Measurements from ENCODE around the gene TNIK. TPM values are rescaled to one million over a fixed set of nuclear protein-coding genes. Genes with fewer than 3 reads are reported as not detected.

TNIK gene
- polyA plus RNA-seq, 1 of the 3 experiments (the other 2 are of a cell fraction): 19.4 TPM

- no peak overlapping the region for H3K4me3 ChIP-seq (ENCODE audit: low read depth in 2 of 2, low read length in 1 of 2)
- no peaks in the 10 kb centered on the region; a peak in 1 of 4 replicates for H3K4me1 ChIP-seq (ENCODE audit: control insufficient read depth in 1 of 2, insufficient read depth in 2 of 2, low read depth in 1 of 2, low read length in 1 of 2)
- no peak overlapping the region for H2AFZ ChIP-seq (ENCODE audit: low read depth)
- no peaks in the 10 kb centered on the region for H3K27me3 ChIP-seq (ENCODE audit: insufficient read depth)
- H3K79me2 ChIP-seq (ENCODE audit: insufficient read depth): peaks cover 81% of the 10 kb centered on the region
- H3K4me2 ChIP-seq: no peak overlapping the region
- CTCF ChIA-PET: no interaction called here
- WGBS (ENCODE audit: low lambda C conversion rate): 93% methylated on average over 3 of the region's 3 CpGs
- no peak overlapping the region for H3K9ac ChIP-seq
- H4K20me1 ChIP-seq (ENCODE audit: insufficient read depth): 0 out of 2 replicates have a peak, but pooled peaks cover 4% of the 10 kb centered on the region
- no peak for DNase-seq
- H3K27ac ChIP-seq (ENCODE audit: low read depth in 2 of 2, low read length in 1 of 2): no peak overlapping the region
- POLR2A ChIA-PET: no interaction called here
- no peaks in the 10 kb centered on the region for H3K9me3 ChIP-seq
- no peaks in the 10 kb centered on the region for H3K9me2 ChIP-seq
- peaks cover 3% of the 10 kb centered on the region for H3F3A ChIP-seq (replicated peaks; ENCODE audit: insufficient read depth)
- peaks cover 0 to 10% of the 10 kb centered on the region in 2 experiments for H3K36me3 ChIP-seq (replicated peaks in 1 of 2; ENCODE audit: control insufficient read depth in 1 of 2, insufficient read depth in 2 of 2, low read length in 1 of 2)
- TF ChIP-seq JUND (IDR thresholded peaks at IDR 0.05): no peak
- no peak for TF ChIP-seq USF2 (IDR thresholded peaks at IDR 0.05; ENCODE audit: borderline replicate concordance, low read depth, low read length)
- TF ChIP-seq TCF12 (IDR thresholded peaks at IDR 0.05): no peak
- TF ChIP-seq REST (IDR thresholded peaks at IDR 0.05; ENCODE audit: low read depth, low read length): no peak
- no peak for TF ChIP-seq SIN3A (IDR thresholded peaks at IDR 0.05; ENCODE audit: borderline replicate concordance, low read depth, low read length)
- no peak for TF ChIP-seq FOXJ3 (CRISPR knock-in tag; IDR thresholded peaks at IDR 0.05)
- no peak for TF ChIP-seq FOSL2 (IDR thresholded peaks at IDR 0.05; ENCODE audit: borderline replicate concordance, low read depth)
- no peak for TF ChIP-seq GATA2 (CRISPR knock-in tag; IDR thresholded peaks at IDR 0.05)
- TF ChIP-seq NFIC (IDR thresholded peaks at IDR 0.05; ENCODE audit: borderline replicate concordance): no peak
- no peak for TF ChIP-seq USF1 (IDR thresholded peaks at IDR 0.05; ENCODE audit: borderline replicate concordance, low read depth)
- no peak for TF ChIP-seq TAF1 (IDR thresholded peaks at IDR 0.05; ENCODE audit: borderline replicate concordance, low read depth, low read length)
- no peak for TF ChIP-seq IRF3 (IDR thresholded peaks at IDR 0.05; ENCODE audit: low read depth, low read length)
- no peak for TF ChIP-seq MAX (IDR thresholded peaks at IDR 0.05; ENCODE audit: low read depth)
- TF ChIP-seq CHD2 (IDR thresholded peaks at IDR 0.05; ENCODE audit: low read length, partially characterized antibody): no peak
- no peak for TF ChIP-seq GABPA (IDR thresholded peaks at IDR 0.05; ENCODE audit: low read depth)
- TF ChIP-seq SMC3 (IDR thresholded peaks at IDR 0.05; ENCODE audit: low read depth, low read length): no peak
- no peak for TF ChIP-seq EZH2phosphoT487 (IDR thresholded peaks at IDR 0.05; ENCODE audit: borderline replicate concordance, low read depth)
- no peak for TF ChIP-seq YY1 (IDR thresholded peaks at IDR 0.05; ENCODE audit: low read depth)
Measured at GRCh38 chr3:171441381-171441780, 18.8 kb downstream of the TNIK start.
